AG09319 (cell line): ENCODE measurements around the gene C10orf105.

Source experiments
- DNase-seq: peaks from one replicate; pipeline ENCODE4 v3.0.0-alpha.2; 2010; ENCODE audit warnings: low read depth; ENCODE audit errors: extremely low read depth
- TF ChIP-seq, protein P1 (sequence below): IDR thresholded peaks from 2 replicates; pipeline ENCODE4 v1.5.1; 2011; ENCODE audit warnings: low read depth, mild to moderate bottlenecking, inconsistent platforms, low read length, moderate library complexity

C10orf105 gene

DNA sequence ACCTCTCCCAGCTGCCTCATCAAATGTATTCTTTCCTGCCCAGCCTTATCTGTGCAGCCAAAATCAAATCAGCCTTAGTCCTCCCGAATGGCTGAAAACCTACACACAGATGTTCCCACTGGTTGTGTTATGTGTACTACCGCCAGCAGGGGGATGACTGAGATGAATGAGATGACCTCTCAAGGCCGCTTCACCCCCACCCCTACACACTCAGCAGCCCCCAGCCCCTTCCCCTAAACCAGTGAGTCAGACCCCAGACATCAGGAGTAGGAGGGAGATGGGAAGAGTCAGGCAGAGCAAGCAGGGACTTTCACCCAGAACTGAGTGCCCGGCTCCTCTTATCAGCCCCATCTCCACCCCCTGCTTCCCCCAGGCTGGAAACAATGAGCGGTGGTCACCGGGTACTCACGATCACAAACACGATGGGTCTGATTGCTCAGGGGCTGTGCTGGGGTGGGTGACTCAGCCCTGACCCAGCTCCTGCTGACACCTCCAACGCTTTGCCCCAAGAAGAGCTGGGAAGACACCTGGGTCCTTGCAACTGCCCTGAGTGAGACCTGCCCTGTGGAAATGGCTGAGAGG is 6.5 kb upstream of the C10orf105 start:
- no peak for DNase-seq

DNA sequence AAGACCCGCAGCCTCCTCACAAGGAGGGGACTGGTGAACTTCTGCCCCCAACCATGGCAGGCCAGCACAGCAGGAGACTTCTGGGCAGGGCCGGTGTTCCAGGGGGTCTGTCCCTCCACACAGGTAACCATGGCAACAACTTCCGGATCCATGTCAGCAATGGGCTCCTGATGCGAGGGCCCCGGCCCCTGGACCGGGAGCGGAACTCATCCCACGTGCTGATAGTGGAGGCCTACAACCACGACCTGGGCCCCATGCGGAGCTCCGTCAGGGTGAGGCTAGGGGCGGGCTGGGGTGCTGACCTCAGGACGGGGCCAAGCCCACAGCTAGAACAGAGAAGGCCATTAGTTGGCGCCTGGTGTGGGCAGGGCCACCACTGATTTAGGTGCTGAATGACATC is 5.7 kb upstream of the C10orf105 start:
- TF ChIP-seq, protein P1, sequence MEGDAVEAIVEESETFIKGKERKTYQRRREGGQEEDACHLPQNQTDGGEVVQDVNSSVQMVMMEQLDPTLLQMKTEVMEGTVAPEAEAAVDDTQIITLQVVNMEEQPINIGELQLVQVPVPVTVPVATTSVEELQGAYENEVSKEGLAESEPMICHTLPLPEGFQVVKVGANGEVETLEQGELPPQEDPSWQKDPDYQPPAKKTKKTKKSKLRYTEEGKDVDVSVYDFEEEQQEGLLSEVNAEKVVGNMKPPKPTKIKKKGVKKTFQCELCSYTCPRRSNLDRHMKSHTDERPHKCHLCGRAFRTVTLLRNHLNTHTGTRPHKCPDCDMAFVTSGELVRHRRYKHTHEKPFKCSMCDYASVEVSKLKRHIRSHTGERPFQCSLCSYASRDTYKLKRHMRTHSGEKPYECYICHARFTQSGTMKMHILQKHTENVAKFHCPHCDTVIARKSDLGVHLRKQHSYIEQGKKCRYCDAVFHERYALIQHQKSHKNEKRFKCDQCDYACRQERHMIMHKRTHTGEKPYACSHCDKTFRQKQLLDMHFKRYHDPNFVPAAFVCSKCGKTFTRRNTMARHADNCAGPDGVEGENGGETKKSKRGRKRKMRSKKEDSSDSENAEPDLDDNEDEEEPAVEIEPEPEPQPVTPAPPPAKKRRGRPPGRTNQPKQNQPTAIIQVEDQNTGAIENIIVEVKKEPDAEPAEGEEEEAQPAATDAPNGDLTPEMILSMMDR = no peak
- DNase-seq = no peak

More for the DNA sequence above, 6.5 kb upstream of the C10orf105 start:
- TF ChIP-seq, protein P1 = peak; percentile 37

DNA sequence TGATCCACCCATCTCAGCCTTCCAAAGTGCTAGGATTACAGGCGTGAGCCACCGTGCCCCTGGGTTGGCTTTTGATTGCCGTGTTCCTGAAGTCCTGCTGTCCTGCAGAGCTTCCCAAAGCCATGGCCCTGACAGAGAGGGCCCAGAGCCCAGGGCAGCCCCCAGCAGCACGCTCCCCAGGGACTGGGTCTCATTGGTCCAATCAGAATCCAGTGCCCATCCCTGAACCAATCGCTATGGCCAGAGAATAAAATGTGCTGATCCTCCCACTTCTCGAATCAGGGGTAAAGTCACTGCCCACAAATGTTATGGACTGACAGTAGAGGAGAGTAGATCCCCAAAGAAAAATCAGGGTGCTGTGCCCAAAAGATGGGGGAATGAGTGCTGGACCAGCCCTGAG is 5.0 kb upstream of the C10orf105 start:
- no peak for DNase-seq

DNA sequence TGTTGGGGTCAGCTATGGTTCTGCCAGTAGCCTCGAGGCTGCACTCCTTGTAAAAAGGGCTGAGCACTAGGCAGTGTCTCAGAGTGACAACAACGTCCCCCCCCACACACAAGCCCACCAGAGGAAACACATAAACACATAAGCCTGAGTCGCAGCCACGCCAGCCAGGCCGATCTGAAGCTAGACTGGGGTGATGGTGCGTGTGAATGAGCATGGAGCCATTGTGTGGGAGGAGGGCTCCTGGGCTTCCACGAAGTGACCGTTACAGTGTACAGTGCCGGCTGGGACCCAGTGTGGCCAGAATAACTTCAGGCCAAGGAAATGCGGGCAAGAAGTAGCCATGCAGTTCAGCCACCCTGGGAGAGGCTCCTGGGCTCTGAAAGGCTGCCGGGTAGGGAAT is 3.7 kb upstream of the C10orf105 start:
- no peak for DNase-seq
- TF ChIP-seq, protein P1 = no peak

More for the DNA sequence above, 5.0 kb upstream of the C10orf105 start:
- TF ChIP-seq, protein P1 = no peak

DNA sequence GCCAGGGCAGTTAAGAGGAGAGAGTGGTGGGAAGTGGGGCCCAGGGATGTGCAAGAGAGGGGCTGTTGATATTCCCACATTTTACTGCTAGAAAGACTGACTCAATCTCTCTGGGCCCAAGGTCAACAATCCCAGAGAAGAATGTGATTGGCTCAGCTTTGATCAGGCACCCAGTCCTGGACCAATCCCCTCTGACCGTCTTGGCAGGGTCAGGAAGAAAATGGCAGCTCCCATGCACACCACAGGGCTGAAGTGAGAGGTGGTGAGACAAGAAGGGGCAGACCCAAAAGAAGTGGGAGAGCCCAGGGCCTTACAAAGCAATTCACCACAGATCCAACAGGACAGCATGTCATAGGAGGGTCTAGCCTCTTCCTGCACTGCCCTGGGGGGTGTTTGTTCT is 3.3 kb upstream of the C10orf105 start:
- DNase-seq = no peak
- TF ChIP-seq, protein P1 = no peak

DNA sequence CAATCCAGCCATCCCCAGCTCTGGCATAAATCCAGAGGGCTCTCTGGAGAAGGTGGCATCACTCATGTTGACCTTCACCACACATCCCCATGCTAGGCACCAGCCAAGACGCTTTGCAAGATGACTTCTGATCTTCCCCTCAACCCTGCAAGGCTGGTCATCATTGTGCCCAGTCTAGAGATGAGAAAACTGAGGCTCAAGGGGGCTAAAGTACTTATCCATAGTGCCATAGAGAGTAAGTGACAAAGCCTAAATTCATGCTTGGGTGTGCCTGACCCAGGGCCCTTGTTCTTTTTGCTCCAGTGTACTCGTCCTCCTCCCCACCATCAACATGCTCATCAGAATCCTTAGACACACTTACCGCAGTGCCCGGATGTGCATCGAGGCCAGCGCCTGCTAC is 1.7 kb upstream of the C10orf105 start:
- no peak for DNase-seq
- TF ChIP-seq, protein P1 = no peak

DNA sequence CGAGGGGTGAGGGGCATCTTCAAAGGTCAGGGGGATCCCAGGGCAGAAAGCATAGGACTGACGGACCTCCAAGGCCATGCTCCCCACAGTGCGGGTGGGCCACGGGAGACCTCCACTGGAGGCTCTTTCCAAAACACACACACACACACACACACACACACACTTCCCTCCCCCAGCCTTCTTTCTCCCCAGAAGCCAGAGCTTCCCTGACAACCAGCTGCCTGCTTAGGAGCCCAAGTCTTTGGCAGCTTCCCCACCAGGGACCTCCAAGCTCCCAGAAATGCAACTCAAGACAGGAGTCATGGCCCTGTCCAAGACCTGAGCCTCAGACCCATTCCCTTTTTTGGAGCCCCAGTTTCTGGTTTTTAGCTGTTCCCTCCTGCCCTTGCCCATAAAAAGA is 710 bp upstream of the C10orf105 start:
- no peak for DNase-seq
- TF ChIP-seq, protein P1 = no peak
